DND-41 (cell line): ENCODE measurements around the gene CDYL.

Experiments
- EZH2 ChIP-seq: IDR thresholded peaks from 3 replicates; pipeline ENCODE4 v1.6.1; 2012; ENCODE audit warnings: borderline replicate concordance, low read depth, mild to moderate bottlenecking, moderate library complexity, low read length, inconsistent platforms; ENCODE audit not compliant: severe bottlenecking
- TF ChIP-seq, protein P1 (sequence below): IDR thresholded peaks from 2 replicates; pipeline ENCODE4 v1.5.1; 2012; ENCODE audit warnings: borderline replicate concordance, low read length, moderate library complexity, mild to moderate bottlenecking; ENCODE audit not compliant: poor library complexity, severe bottlenecking; ENCODE audit errors: extremely low read depth

DNA sequence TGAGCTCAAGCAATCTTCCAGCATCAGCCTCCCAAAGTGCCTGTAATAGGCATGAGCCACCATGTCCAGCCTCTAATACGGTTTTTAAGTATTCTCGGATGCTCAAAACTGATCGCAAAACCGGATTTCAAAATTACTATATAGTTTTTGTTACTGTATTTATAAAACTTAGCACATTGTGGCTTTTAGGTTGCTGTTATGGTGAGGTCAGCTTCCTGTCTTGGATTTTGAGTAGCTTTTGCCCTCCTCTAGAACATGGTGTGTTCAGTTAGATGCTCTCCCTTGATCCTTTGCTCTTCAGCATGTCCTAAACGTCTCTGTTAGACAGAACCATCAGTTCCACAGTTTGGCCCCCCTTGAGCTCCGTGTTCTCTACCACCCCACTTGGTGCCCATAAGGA, 131.4 kb downstream of the CDYL start:
- TF ChIP-seq, protein P1, sequence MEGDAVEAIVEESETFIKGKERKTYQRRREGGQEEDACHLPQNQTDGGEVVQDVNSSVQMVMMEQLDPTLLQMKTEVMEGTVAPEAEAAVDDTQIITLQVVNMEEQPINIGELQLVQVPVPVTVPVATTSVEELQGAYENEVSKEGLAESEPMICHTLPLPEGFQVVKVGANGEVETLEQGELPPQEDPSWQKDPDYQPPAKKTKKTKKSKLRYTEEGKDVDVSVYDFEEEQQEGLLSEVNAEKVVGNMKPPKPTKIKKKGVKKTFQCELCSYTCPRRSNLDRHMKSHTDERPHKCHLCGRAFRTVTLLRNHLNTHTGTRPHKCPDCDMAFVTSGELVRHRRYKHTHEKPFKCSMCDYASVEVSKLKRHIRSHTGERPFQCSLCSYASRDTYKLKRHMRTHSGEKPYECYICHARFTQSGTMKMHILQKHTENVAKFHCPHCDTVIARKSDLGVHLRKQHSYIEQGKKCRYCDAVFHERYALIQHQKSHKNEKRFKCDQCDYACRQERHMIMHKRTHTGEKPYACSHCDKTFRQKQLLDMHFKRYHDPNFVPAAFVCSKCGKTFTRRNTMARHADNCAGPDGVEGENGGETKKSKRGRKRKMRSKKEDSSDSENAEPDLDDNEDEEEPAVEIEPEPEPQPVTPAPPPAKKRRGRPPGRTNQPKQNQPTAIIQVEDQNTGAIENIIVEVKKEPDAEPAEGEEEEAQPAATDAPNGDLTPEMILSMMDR = no peak
- TF ChIP-seq EZH2 = no peak
